Effector memory CD4-positive, alpha-beta T cell (primary cell): ENCODE results near the gene SCRG1.

Source experiments
- DNase-seq, 3 donors: peaks; one replicate each; pipeline ENCODE4 v3.0.0-alpha.2; 2020
- H3K27ac ChIP-seq: 2 replicates; pipeline ENCODE4 v1.7.0; 2013; ENCODE audit warnings: mild to moderate bottlenecking, low read length, moderate library complexity; ENCODE audit not compliant: insufficient read depth, poor library complexity, severe bottlenecking
- H3K27me3 ChIP-seq: replicated peaks from 2 replicates; pipeline ENCODE4 v1.7.0; 2013; ENCODE audit warnings: mild to moderate bottlenecking, low read length; ENCODE audit not compliant: insufficient read depth, control insufficient read depth, poor library complexity, severe bottlenecking
- H3K36me3 ChIP-seq: 2 replicates; pipeline ENCODE4 v1.7.0; 2013; ENCODE audit warnings: mild to moderate bottlenecking, low read length, moderate library complexity; ENCODE audit not compliant: control insufficient read depth, insufficient read depth
- H3K4me1 ChIP-seq: 2 replicates; pipeline ENCODE4 v1.7.0; 2013; ENCODE audit warnings: low read length, mild to moderate bottlenecking; ENCODE audit not compliant: control insufficient read depth, insufficient read depth, poor library complexity, severe bottlenecking
- H3K4me3 ChIP-seq: 2 replicates; pipeline ENCODE4 v1.7.0; 2013; ENCODE audit warnings: low read length, low read depth, mild to moderate bottlenecking; ENCODE audit not compliant: insufficient read depth, poor library complexity, severe bottlenecking
- H3K9me3 ChIP-seq: 2 replicates; pipeline ENCODE4 v1.7.0; 2013; ENCODE audit warnings: mild to moderate bottlenecking, low read length, moderate library complexity; ENCODE audit not compliant: control insufficient read depth

SCRG1 gene

GRCh38 chr4:173334891-173335752 is 63.8 kb downstream of the SCRG1 start:
- H3K4me3 ChIP-seq: peak overlapping the region; percentile 98
- DNase-seq: peak; percentile 8 to 23 (median 15)
- H3K27me3 ChIP-seq: no peaks in the 10 kb centered on the region
- H3K9me3 ChIP-seq: no peaks in the 10 kb centered on the region
- H3K36me3 ChIP-seq: no peaks in the 10 kb centered on the region
- peak overlapping the region; percentile 55 for H3K27ac ChIP-seq
- peaks cover 6% of the 10 kb centered on the region for H3K4me1 ChIP-seq
